ENCODE measurements around the gene B4GAT1. TPM values are rescaled to one million over a fixed set of nuclear protein-coding genes. Genes with fewer than 3 reads are reported as not detected.

Gene B4GAT1
- total and polyA plus RNA-seq, 2 of the 13 experiments (the other 11 are each of a cell fraction or from before 2014, with no cell fraction given), result 40.4 to 109 TPM

- TF ChIP-seq HIC2 (CRISPR knock-in tag; IDR thresholded peaks at IDR 0.05; ENCODE audit: low read depth) (no peak), ESRRA (CRISPR knock-in tag; IDR thresholded peaks at IDR 0.05; ENCODE audit: low read depth) (no peak), SMYD3 (CRISPR knock-in tag; IDR thresholded peaks at IDR 0.05) (0 out of 2 replicates have a peak, but pooled peaks have one; percentile 38), ZNF530 (CRISPR knock-in tag; IDR thresholded peaks at IDR 0.05; ENCODE audit: low read depth) (no peak), ZBTB38 (CRISPR knock-in tag; IDR thresholded peaks at IDR 0.05) (no peak), NR2F2 (IDR thresholded peaks at IDR 0.05; ENCODE audit: borderline replicate concordance, low read depth) (0 out of 2 replicates have a peak, but pooled peaks have one; percentile 18), FOXC1 (CRISPR knock-in tag; IDR thresholded peaks at IDR 0.05; ENCODE audit: borderline replicate concordance) (no peak), ZNF879 (CRISPR knock-in tag; IDR thresholded peaks at IDR 0.05) (no peak), ZNF737 (CRISPR knock-in tag; IDR thresholded peaks at IDR 0.05; ENCODE audit: borderline replicate concordance) (0 out of 2 replicates have a peak, but pooled peaks have one; percentile 49), MLX (CRISPR knock-in tag; IDR thresholded peaks at IDR 0.05) (no peak), ZNF276 (CRISPR knock-in tag; IDR thresholded peaks at IDR 0.05; ENCODE audit: low read depth) (no peak), ZNF740 (CRISPR knock-in tag; IDR thresholded peaks at IDR 0.05) (no peak), RNF219 (CRISPR knock-in tag; IDR thresholded peaks at IDR 0.05) (no peak), EZH2 (conservative IDR thresholded peaks at IDR 0.05; ENCODE audit: low read depth, low read length) (no peak), BORCS8-MEF2B (CRISPR knock-in tag; IDR thresholded peaks at IDR 0.05) (0 out of 2 replicates have a peak, but pooled peaks have one; percentile 14), ZNF646 (CRISPR knock-in tag; IDR thresholded peaks at IDR 0.05) (no peak)
Measured at GRCh38 chr11:66311470-66311964, 35.9 kb downstream of the B4GAT1 start (continued).
